ENCODE results near the gene ELAVL1. TPM values are rescaled to one million over a fixed set of nuclear protein-coding genes. Genes with fewer than 3 reads are reported as not detected.

Gene ELAVL1
- total RNA-seq, 2 experiments from 2014 or later, result 65.4 to 168 TPM

- DNase-seq (ENCODE audit: low spot score), result no peak
- no peaks in the 10 kb centered on the region for H3K9me2 ChIP-seq (ENCODE audit: insufficient read depth, low read length)
- no TSS peak for BruUV-seq (replicated peaks)
- H3K4me1 ChIP-seq (ENCODE audit: insufficient read depth, low read length, poor library complexity, severe bottlenecking), result peaks cover 20% of the 10 kb centered on the region
- H4K20me1 ChIP-seq (ENCODE audit: insufficient read depth, low read length), result peaks cover 6% of the 10 kb centered on the region; the same call in 1 of the 2 replicates
- no peak overlapping the region for H3K4me2 ChIP-seq (ENCODE audit: low read length)
- H3K9me3 ChIP-seq (ENCODE audit: low read length), result no peaks in the 10 kb centered on the region
- no peak overlapping the region for H2AFZ ChIP-seq (ENCODE audit: low read length)
- ChIA-PET CTCF (ENCODE audit: unreplicated experiment) (no interaction called here), POLR2A (no interaction called here)
- no peak overlapping the region for H3K4me3 ChIP-seq (ENCODE audit: low read depth, low read length, poor library complexity, severe bottlenecking)
- TF ChIP-seq EZH2phosphoT487 (IDR thresholded peaks at IDR 0.05; ENCODE audit: borderline replicate concordance, low read depth, low read length) (no peak), CTCF (conservative IDR thresholded peaks at IDR 0.05; ENCODE audit: low read length) (no peak)
- no peaks in the 10 kb centered on the region for H3K79me2 ChIP-seq (ENCODE audit: insufficient read depth, low read depth, low read length)
- intact Hi-C loops (cut with micrococcal nuclease; ENCODE audit: unreplicated experiment), result no loop called here
- H3K27ac ChIP-seq (ENCODE audit: low read depth, low read length, poor library complexity, severe bottlenecking), result no peak overlapping the region
- H3K36me3 ChIP-seq (ENCODE audit: insufficient read depth, low read length), result peaks cover 11% of the 10 kb centered on the region; the same call in 1 of the 2 replicates
Measured at GRCh38 chr19:7922836-7923195, 82.6 kb downstream of the ELAVL1 start.

- POLR2A ChIA-PET, result interaction anchor here (2.2 kb wide), 1 partner anchor 21 kb away, joined by 12 read pairs; the partner anchor contains the start of gene TIMM44
- Histone ChIP-seq H3K27ac (ENCODE audit: low read depth, low read length, poor library complexity, severe bottlenecking) (no peak overlapping the region), H2AFZ (ENCODE audit: low read length) (no peak overlapping the region), H3K4me3 (ENCODE audit: low read depth, low read length, poor library complexity, severe bottlenecking) (no peak overlapping the region), H3K79me2 (ENCODE audit: insufficient read depth, low read depth, low read length) (no peaks in the 10 kb centered on the region), H3K36me3 (ENCODE audit: insufficient read depth, low read length) (peaks cover 11% of the 10 kb centered on the region; the same call in 1 of the 2 replicates), H3K4me2 (ENCODE audit: low read length) (peak overlapping the region; percentile 76; the same call in 1 of the 2 replicates), H3K4me1 (ENCODE audit: insufficient read depth, low read length, poor library complexity, severe bottlenecking) (peaks cover 20% of the 10 kb centered on the region), H3K9me2 (ENCODE audit: insufficient read depth, low read length) (no peaks in the 10 kb centered on the region), H4K20me1 (ENCODE audit: insufficient read depth, low read length) (peaks cover 6% of the 10 kb centered on the region; the same call in 1 of the 2 replicates), H3K9me3 (ENCODE audit: low read length) (no peaks in the 10 kb centered on the region)
- CTCF ChIA-PET (ENCODE audit: unreplicated experiment), result no interaction called here
- no TSS peak for BruUV-seq (replicated peaks)
- DNase-seq (ENCODE audit: low spot score), result no peak
- no peak for TF ChIP-seq EZH2phosphoT487 (IDR thresholded peaks at IDR 0.05; ENCODE audit: borderline replicate concordance, low read depth, low read length)
- TF ChIP-seq CTCF (conservative IDR thresholded peaks at IDR 0.05; ENCODE audit: low read length), result no peak
- intact Hi-C loops (cut with micrococcal nuclease; ENCODE audit: unreplicated experiment), result loop anchor here (2.0 kb wide), 3 partner anchors 21 to 69 kb away; partner anchors contain the start of gene TIMM44
Measured at GRCh38 chr19:7921967-7922835, 83.2 kb downstream of the ELAVL1 start.
